HepG2 (cell line): ENCODE measurements around the gene CDC42EP5. TPM values are rescaled to one million over a fixed set of nuclear protein-coding genes. Genes with fewer than 3 reads are reported as not detected.
A peak's percentile ranks its signal among the peaks of the same experiment; 100 is the strongest.

Source experiments
- ATRX ChIP-seq: sonication (generic); formaldehyde crosslinking; IDR thresholded peaks from 2 replicates; pipeline ENCODE4 v1.4.0; 2020; ENCODE audit warnings: missing genetic modification reagents, borderline replicate concordance
- DDIT3 ChIP-seq: sonication (generic); formaldehyde crosslinking; IDR thresholded peaks from 2 replicates; pipeline ENCODE4 v1.4.0; 2020; ENCODE audit warnings: mild to moderate bottlenecking, missing genetic modification reagents
- E2F5 ChIP-seq: sonication (generic); formaldehyde crosslinking; conservative IDR thresholded peaks from 2 replicates; pipeline ENCODE4 v1.4.0; 2020; ENCODE audit warnings: missing genetic modification reagents
- FOSL2 ChIP-seq: sonication (generic); formaldehyde crosslinking; IDR thresholded peaks from 2 replicates; pipeline ENCODE4 v1.4.0; 2020; ENCODE audit warnings: missing genetic modification reagents
- HOXA5 ChIP-seq: sonication (generic); formaldehyde crosslinking; IDR thresholded peaks from 2 replicates; pipeline ENCODE4 v1.4.0; 2020; ENCODE audit warnings: missing genetic modification reagents
- MBNL3 ChIP-seq: fragments of 250-450 bp; sonication (Bioruptor Pico); conservative IDR thresholded peaks from 2 replicates; pipeline ENCODE4 v1.8.0; 2022; ENCODE audit warnings: mild to moderate bottlenecking, inconsistent platforms
- SCMH1 ChIP-seq: sonication (generic); formaldehyde crosslinking; IDR thresholded peaks from 2 replicates; pipeline ENCODE4 v1.9.0; 2021; ENCODE audit warnings: missing genetic modification reagents, mild to moderate bottlenecking, borderline replicate concordance
- SMAD1 ChIP-seq: sonication (generic); formaldehyde crosslinking; IDR thresholded peaks from 2 replicates; pipeline ENCODE4 v1.4.0; 2020; ENCODE audit warnings: missing genetic modification reagents, low read depth, mild to moderate bottlenecking, borderline replicate concordance
- TGIF2 ChIP-seq: IDR thresholded peaks from 2 replicates; pipeline ENCODE4 v1.6.1; 2016; ENCODE audit warnings: control low read depth, missing compliant biosample characterization
- ZFY ChIP-seq: sonication (generic); formaldehyde crosslinking; IDR thresholded peaks from 2 replicates; pipeline ENCODE4 v1.4.0; 2020; ENCODE audit warnings: missing genetic modification reagents
- ZGPAT ChIP-seq: IDR thresholded peaks from 2 replicates; pipeline ENCODE4 v1.6.1; 2016; ENCODE audit warnings: mild to moderate bottlenecking
- ZNF232 ChIP-seq: sonication (generic); formaldehyde crosslinking; IDR thresholded peaks from 2 replicates; pipeline ENCODE4 v1.4.0; 2020; ENCODE audit warnings: missing genetic modification reagents, borderline replicate concordance
- ZNF30 ChIP-seq: sonication (generic); formaldehyde crosslinking; IDR thresholded peaks from 2 replicates; pipeline ENCODE4 v1.5.0; 2020; ENCODE audit warnings: mild to moderate bottlenecking, missing genetic modification reagents
- ZNF44 ChIP-seq: sonication (generic); formaldehyde crosslinking; IDR thresholded peaks from 2 replicates; pipeline ENCODE4 v1.5.1; 2020; ENCODE audit warnings: mild to moderate bottlenecking, missing genetic modification reagents
- ZNF503 ChIP-seq: sonication (generic); formaldehyde crosslinking; IDR thresholded peaks from 2 replicates; pipeline ENCODE4 v1.4.0; 2020; ENCODE audit warnings: missing genetic modification reagents
- ZNF576 ChIP-seq: sonication (generic); formaldehyde crosslinking; IDR thresholded peaks from 2 replicates; pipeline ENCODE4 v1.4.0; 2020; ENCODE audit warnings: mild to moderate bottlenecking, missing genetic modification reagents
- ZNF580 ChIP-seq: IDR thresholded peaks from 2 replicates; pipeline ENCODE4 v1.6.1; 2016; ENCODE audit warnings: low read depth, borderline replicate concordance
- ZNF687 ChIP-seq: sonication (generic); formaldehyde crosslinking; IDR thresholded peaks from 2 replicates; pipeline ENCODE4 v1.5.1; 2020; ENCODE audit warnings: mild to moderate bottlenecking, missing genetic modification reagents, moderate library complexity
- ZNF746 ChIP-seq: sonication (generic); formaldehyde crosslinking; IDR thresholded peaks from 2 replicates; pipeline ENCODE4 v1.8.0; 2022; ENCODE audit warnings: mild to moderate bottlenecking, missing genetic modification reagents
- ZNF788 ChIP-seq: sonication (generic); formaldehyde crosslinking; IDR thresholded peaks from 2 replicates; pipeline ENCODE4 v1.5.0; 2020; ENCODE audit warnings: mild to moderate bottlenecking, missing genetic modification reagents, borderline replicate concordance
- ZNF792 ChIP-seq: IDR thresholded peaks from 2 replicates; pipeline ENCODE4 v1.6.1; 2016
- polyA plus RNA-seq, 8 experiments: library from polyadenylated mRNA; depleted of rRNA in 3 of 8; stranded (reverse) in 7 of 8; unstranded in 1 of 8; fragments of >200 nt; fragmentation: Illumina TruSeq in 4 of 8; extraction: Trizol in 4 of 8; gene quantifications; 2 replicates each; pipeline versions ENCODE4 v1.2.1 to v1.2.3, GENCODE V29; 2011 to 2016; ENCODE audit warnings: low read depth in 4 of 8, missing spikeins in 1 of 8, mixed read lengths in 1 of 8; ENCODE audit not compliant: insufficient read depth in 1 of 8
- total RNA-seq, 5 experiments: library from RNA; depleted of rRNA; stranded (reverse); fragments of >200 nt; fragmentation: Illumina TruSeq; extraction: Trizol; gene quantifications; 2 replicates each; pipeline ENCODE4 v1.2.3, GENCODE V29; 2016; ENCODE audit warnings: low read depth in 1 of 5

Gene CDC42EP5
- total and polyA plus RNA-seq, 2 of the 13 experiments (the other 11 are each of a cell fraction or from before 2014, with no cell fraction given) = 0.41 to 1.6 TPM

- TF ChIP-seq ZNF788 (CRISPR knock-in tag) (peak; percentile 70; the same call in 1 of the 2 replicates), ZNF232 (no peak; the same call in 1 of the 2 replicates), SCMH1 (CRISPR knock-in tag) (no peak), ZNF30 (CRISPR knock-in tag) (no peak), SMAD1 (CRISPR knock-in tag) (0 out of 2 replicates have a peak, but pooled peaks have one; percentile 15), ZGPAT (CRISPR knock-in tag) (peak; percentile 21), FOSL2 (no peak; the same call in 1 of the 2 replicates), ZNF503 (CRISPR knock-in tag) (no peak), HOXA5 (CRISPR knock-in tag) (peak; percentile 79; the same call in 1 of the 2 replicates), ZNF792 (CRISPR knock-in tag) (0 out of 2 replicates have a peak, but pooled peaks have one; percentile 33), TGIF2 (CRISPR knock-in tag) (peak; percentile 24; the same call in 1 of the 2 replicates), ZNF687 (CRISPR knock-in tag) (peak; percentile 83), ZNF44 (no peak), E2F5 (CRISPR knock-in tag) (0 out of 2 replicates have a peak, but pooled peaks have one; percentile 21), ATRX (no peak), ZNF746 (CRISPR knock-in tag) (0 out of 2 replicates have a peak, but pooled peaks have one; percentile 61), ZNF580 (CRISPR knock-in tag) (0 out of 2 replicates have a peak, but pooled peaks have one; percentile 59), MBNL3 (CRISPR knock-in tag) (no peak), ZFY (CRISPR knock-in tag) (peak; percentile 91), ZNF576 (CRISPR knock-in tag) (no peak), DDIT3 (CRISPR knock-in tag) (no peak)
These were observed 9.5 kb downstream of the CDC42EP5 start, which contains the start of gene LENG9 (continued) for GRCh38 chr19:54463531-54464043.
